Mesothelial cell of epicardium (in vitro differentiated cells): ENCODE data around the gene PDE4D. TPM values are rescaled to one million over a fixed set of nuclear protein-coding genes. Genes with fewer than 3 reads are reported as not detected.
A peak's percentile ranks its signal among the peaks of the same experiment; 100 is the strongest.

Experiments used
- DNase-seq, 2 experiments: peaks; one replicate each; pipeline ENCODE4 v3.0.0; 2021; ENCODE audit warnings: low spot score in 2 of 2; ENCODE audit not compliant: unreplicated experiment in 2 of 2
- H3K27ac Mint-ChIP-seq: 2 replicates; pipeline ENCODE4 v1.8.0; 2021; ENCODE audit warnings: mixed read lengths
- H3K27me3 Mint-ChIP-seq: 2 replicates; pipeline ENCODE4 v1.8.0; 2021; ENCODE audit warnings: low read depth, mixed read lengths
- H3K36me3 Mint-ChIP-seq: 2 replicates; pipeline ENCODE4 v1.8.0; 2021; ENCODE audit warnings: mixed read lengths
- H3K4me1 Mint-ChIP-seq: 2 replicates; pipeline ENCODE4 v1.8.0; 2021; ENCODE audit warnings: mixed read lengths
- H3K4me3 Mint-ChIP-seq: 2 replicates; pipeline ENCODE4 v1.8.0; 2021; ENCODE audit warnings: mild to moderate bottlenecking, moderate library complexity, mixed read lengths
- H3K9me3 Mint-ChIP-seq: 2 replicates; pipeline ENCODE4 v1.8.0; 2021; ENCODE audit warnings: mixed read lengths
- total RNA-seq: library from RNA; stranded (reverse); gene quantifications from 3 replicates; pipeline ENCODE4 v1.2.1, GENCODE V29; 2021
- TF ChIP-seq, protein P1 (sequence below): fragments of 200-600 bp; sonication (generic); IDR thresholded peaks from one replicate; pipeline ENCODE4 v1.5.0; 2021; ENCODE audit warnings: antibody characterized with exemption; ENCODE audit not compliant: unreplicated experiment

The PDE4D gene
- total RNA-seq, 1 donor from 2014 or later: 105 TPM

DNA sequence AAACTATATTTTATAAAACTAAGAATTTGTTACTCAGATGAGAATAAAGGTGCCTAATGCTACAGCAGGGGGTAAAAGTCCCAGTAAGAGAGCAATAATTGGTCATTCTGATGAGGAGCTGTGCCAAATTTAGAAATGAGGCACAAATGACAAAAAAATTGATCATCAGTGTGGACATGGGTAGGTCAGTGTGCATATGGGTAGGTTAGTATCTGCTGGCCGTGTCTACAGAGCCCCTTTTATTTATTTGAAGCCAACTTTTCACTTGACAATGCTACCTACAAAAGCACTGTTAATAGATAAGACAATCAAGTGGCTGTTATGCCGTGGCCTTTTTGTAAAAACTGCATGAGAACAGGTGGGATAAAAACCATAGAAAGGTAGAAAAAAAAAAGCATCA lies 856.1 kb downstream of the PDE4D start:
- H3K9me3 Mint-ChIP-seq: no peaks in the 10 kb centered on the region
- no peak for DNase-seq
- H3K36me3 Mint-ChIP-seq: no peaks in the 10 kb centered on the region
- H3K4me1 Mint-ChIP-seq: peaks cover 50% of the 10 kb centered on the region
- H3K4me3 Mint-ChIP-seq: peak overlapping the region; percentile 96
- H3K27me3 Mint-ChIP-seq: no peaks in the 10 kb centered on the region
- TF ChIP-seq, protein P1, sequence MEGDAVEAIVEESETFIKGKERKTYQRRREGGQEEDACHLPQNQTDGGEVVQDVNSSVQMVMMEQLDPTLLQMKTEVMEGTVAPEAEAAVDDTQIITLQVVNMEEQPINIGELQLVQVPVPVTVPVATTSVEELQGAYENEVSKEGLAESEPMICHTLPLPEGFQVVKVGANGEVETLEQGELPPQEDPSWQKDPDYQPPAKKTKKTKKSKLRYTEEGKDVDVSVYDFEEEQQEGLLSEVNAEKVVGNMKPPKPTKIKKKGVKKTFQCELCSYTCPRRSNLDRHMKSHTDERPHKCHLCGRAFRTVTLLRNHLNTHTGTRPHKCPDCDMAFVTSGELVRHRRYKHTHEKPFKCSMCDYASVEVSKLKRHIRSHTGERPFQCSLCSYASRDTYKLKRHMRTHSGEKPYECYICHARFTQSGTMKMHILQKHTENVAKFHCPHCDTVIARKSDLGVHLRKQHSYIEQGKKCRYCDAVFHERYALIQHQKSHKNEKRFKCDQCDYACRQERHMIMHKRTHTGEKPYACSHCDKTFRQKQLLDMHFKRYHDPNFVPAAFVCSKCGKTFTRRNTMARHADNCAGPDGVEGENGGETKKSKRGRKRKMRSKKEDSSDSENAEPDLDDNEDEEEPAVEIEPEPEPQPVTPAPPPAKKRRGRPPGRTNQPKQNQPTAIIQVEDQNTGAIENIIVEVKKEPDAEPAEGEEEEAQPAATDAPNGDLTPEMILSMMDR: no peak
- no peak overlapping the region for H3K27ac Mint-ChIP-seq

DNA sequence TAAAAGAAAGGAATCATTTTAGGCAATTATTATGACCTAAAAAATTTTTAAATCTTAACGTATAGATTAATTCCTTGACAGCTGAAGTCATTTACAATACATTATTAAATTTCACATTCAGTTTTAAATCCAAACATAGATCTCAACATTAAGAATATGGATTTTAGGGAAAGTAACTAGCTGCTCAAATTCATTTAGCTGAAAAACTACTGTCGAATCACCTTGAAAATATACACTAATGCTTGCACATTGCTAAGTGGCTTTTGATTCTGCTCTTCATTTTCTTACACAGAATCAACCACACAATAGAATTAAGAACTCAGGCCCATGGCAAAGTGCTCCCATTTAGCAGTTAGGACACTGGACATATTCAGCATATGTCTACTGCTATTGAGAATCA lies 856.5 kb downstream of the PDE4D start:
- peak overlapping the region; percentile 96 for H3K4me3 Mint-ChIP-seq
- DNase-seq: no peak
- peaks cover 50% of the 10 kb centered on the region for H3K4me1 Mint-ChIP-seq
- no peaks in the 10 kb centered on the region for H3K36me3 Mint-ChIP-seq
- H3K9me3 Mint-ChIP-seq: no peaks in the 10 kb centered on the region
- TF ChIP-seq, protein P1: no peak
- peak overlapping the region; percentile 1 for H3K27ac Mint-ChIP-seq
- H3K27me3 Mint-ChIP-seq: no peaks in the 10 kb centered on the region

DNA sequence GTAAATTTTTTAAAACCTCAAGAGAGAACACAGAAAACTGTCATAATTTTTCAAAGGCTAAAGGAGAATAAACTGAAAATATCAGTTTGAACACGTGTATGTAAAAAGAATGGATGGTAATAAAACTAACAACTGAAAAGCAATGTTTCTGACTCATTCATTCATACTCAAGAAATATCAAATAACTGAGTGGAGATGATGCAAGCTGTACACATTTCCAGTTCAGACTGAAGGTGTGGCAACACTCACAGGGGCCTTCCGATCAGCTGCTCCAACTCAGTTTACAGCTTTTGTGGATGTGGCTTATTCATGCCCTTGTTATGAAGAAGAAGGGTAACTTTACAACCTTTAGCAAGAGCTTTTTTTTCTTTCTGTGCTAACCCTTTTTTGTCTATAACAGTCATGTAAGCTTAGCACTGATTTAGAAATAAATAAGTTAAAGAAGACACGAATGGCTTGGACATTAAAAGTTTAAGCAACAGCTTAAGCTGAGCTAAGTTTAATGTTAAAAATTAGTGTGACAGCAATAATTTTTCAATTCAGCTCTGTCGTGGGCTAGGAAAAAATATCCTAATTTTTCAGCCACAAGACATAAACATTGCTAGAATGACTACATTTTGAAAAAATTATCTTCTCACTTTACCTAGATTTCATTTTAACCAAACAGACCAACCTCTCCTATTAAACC lies 857.1 kb downstream of the PDE4D start:
- no peaks in the 10 kb centered on the region for H3K27me3 Mint-ChIP-seq
- DNase-seq: no peak
- H3K4me3 Mint-ChIP-seq: peak overlapping the region; percentile 96
- H3K27ac Mint-ChIP-seq: peak overlapping the region; percentile 59
- peaks cover 50% of the 10 kb centered on the region for H3K4me1 Mint-ChIP-seq
- H3K9me3 Mint-ChIP-seq: no peaks in the 10 kb centered on the region
- H3K36me3 Mint-ChIP-seq: peaks cover 3% of the 10 kb centered on the region
- TF ChIP-seq, protein P1: no peak

DNA sequence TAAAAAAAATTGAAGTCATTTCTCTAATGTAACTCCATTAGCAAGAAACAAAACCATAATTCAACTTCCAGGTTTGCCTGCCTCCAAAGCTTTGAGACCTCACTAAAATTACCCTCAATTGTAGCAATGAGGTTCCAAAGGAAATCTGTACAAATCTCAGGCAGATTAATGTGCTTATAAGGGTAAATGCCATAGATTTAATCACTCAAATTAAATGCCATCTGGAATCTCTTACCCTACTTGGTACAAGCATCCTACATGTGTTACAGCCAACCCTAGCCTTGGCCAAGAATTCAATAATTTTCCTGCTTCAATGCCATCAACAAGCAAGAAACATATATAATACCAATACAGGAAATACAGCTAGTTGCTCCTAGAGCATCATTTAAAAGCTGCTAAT lies 857.8 kb downstream of the PDE4D start:
- H3K36me3 Mint-ChIP-seq: peaks cover 7% of the 10 kb centered on the region
- TF ChIP-seq, protein P1: no peak
- peak overlapping the region; percentile 58 for H3K27ac Mint-ChIP-seq
- no peak overlapping the region for H3K4me3 Mint-ChIP-seq
- no peaks in the 10 kb centered on the region for H3K27me3 Mint-ChIP-seq
- DNase-seq: no peak
- peaks cover 50% of the 10 kb centered on the region for H3K4me1 Mint-ChIP-seq
- H3K9me3 Mint-ChIP-seq: peaks cover 4% of the 10 kb centered on the region

DNA sequence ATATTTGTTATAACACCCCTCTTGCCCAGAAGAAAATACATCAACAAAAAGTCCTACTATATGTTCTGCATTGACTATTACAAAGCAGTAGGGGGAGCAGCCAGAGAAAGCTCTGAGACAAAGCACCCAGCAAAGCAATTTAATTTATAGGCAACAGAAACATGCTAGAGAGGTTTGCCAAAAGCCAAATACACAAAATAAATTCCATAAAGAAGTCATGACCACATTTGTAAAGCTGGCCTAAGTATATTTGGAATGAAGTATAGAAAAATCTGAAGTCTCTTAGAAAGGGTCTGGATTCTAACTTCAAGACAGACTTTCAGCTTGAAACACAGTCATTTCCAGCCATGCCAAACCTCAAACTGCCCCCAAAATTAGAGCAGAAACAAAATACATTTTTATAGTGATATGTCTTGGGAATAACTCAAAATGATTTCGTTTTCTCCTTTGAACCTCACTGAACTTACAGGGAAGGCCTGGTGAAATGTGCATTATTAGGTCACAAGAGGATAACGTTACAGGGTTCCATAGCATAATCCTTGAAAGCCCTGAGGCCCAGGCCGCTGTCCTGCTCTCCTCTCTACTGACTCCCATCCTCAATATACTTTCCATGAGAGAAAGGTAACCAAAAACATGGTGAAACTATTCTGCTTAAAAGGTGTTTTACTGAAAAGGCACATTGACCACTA lies 858.9 kb downstream of the PDE4D start:
- H3K36me3 Mint-ChIP-seq: peaks cover 17% of the 10 kb centered on the region
- H3K9me3 Mint-ChIP-seq: peaks cover 11% of the 10 kb centered on the region
- H3K27ac Mint-ChIP-seq: peak overlapping the region; percentile 78
- DNase-seq: no peak
- no peaks in the 10 kb centered on the region for H3K27me3 Mint-ChIP-seq
- H3K4me1 Mint-ChIP-seq: peaks cover 50% of the 10 kb centered on the region
- H3K4me3 Mint-ChIP-seq: no peak overlapping the region
- TF ChIP-seq, protein P1: peak; percentile 67
